GM23338 (cell line): ENCODE measurements around the gene OFD1. TPM values are rescaled to one million over a fixed set of nuclear protein-coding genes. Genes with fewer than 3 reads are reported as not detected.

ENCODE experiments used
- ATAC-seq: fragments of 200-7000 bp; cut with Tn5 transposase; 3 replicates; pipeline ENCODE4 v1.9.1; 2020
- DNase-seq: peaks from one replicate; pipeline ENCODE4 v3.0.0-alpha.2; 2015; ENCODE audit warnings: low spot score
- H2AFZ ChIP-seq: fragments of 200-600 bp; sonication (generic); 2 replicates; pipeline ENCODE4 v1.8.0; 2016; ENCODE audit warnings: antibody characterized with exemption, mild to moderate bottlenecking, moderate library complexity
- H3F3A ChIP-seq: fragments of 200-600 bp; sonication (generic); replicated peaks from 2 replicates; pipeline ENCODE4 v1.8.0; 2017; ENCODE audit warnings: antibody characterized with exemption, mixed run types, low read depth
- H3K27ac ChIP-seq: fragments of 200-600 bp; sonication (generic); 2 replicates; pipeline ENCODE4 v1.6.1; 2016; ENCODE audit warnings: low read depth
- H3K27me3 ChIP-seq: fragments of 200-600 bp; sonication (generic); 2 replicates; pipeline ENCODE4 v1.8.0; 2016; ENCODE audit warnings: mild to moderate bottlenecking, mixed run types, moderate library complexity; ENCODE audit not compliant: insufficient read depth
- H3K36me3 ChIP-seq: fragments of 200-600 bp; sonication (generic); 2 replicates; pipeline ENCODE4 v1.8.0; 2016; ENCODE audit warnings: mild to moderate bottlenecking; ENCODE audit not compliant: insufficient read depth
- H3K4me1 ChIP-seq: fragments of 200-600 bp; sonication (generic); 2 replicates; pipeline ENCODE4 v1.8.0; 2016; ENCODE audit warnings: mild to moderate bottlenecking, moderate library complexity; ENCODE audit not compliant: insufficient read depth
- H3K4me2 ChIP-seq: fragments of 200-600 bp; sonication (generic); 2 replicates; pipeline ENCODE4 v1.7.1; 2017; ENCODE audit warnings: mixed run types
- H3K4me3 ChIP-seq: fragments of 200-600 bp; sonication (generic); 2 replicates; pipeline ENCODE4 v1.6.1; 2016; ENCODE audit warnings: mixed run types
- H3K79me2 ChIP-seq: fragments of 200-600 bp; sonication (generic); replicated peaks from 2 replicates; pipeline ENCODE4 v1.8.0; 2017; ENCODE audit warnings: mild to moderate bottlenecking; ENCODE audit not compliant: insufficient read depth
- H3K9me2 ChIP-seq: fragments of 200-600 bp; sonication (generic); 2 replicates; pipeline ENCODE4 v1.8.0; 2017; ENCODE audit not compliant: insufficient read depth
- H4K20me1 ChIP-seq: fragments of 200-600 bp; sonication (generic); replicated peaks from 2 replicates; pipeline ENCODE4 v1.8.0; 2017; ENCODE audit warnings: mild to moderate bottlenecking; ENCODE audit not compliant: insufficient read depth
- H3K27ac Mint-ChIP-seq: 2 replicates; pipeline ENCODE4 v1.8.0; 2020; ENCODE audit warnings: inconsistent platforms, mild to moderate bottlenecking, moderate library complexity, mixed read lengths
- H3K27me3 Mint-ChIP-seq: 3 replicates; pipeline ENCODE4 v1.8.0; 2022; ENCODE audit warnings: low read depth, mild to moderate bottlenecking, moderate library complexity, mixed read lengths, inconsistent platforms; ENCODE audit not compliant: insufficient read depth, poor library complexity
- H3K36me3 Mint-ChIP-seq: 3 replicates; pipeline ENCODE4 v1.8.0; 2021; ENCODE audit warnings: low read depth, mild to moderate bottlenecking, inconsistent platforms, moderate library complexity, mixed read lengths
- H3K4me1 Mint-ChIP-seq: 3 replicates; pipeline ENCODE4 v1.8.0; 2020; ENCODE audit warnings: mild to moderate bottlenecking, inconsistent platforms, mixed read lengths
- H3K4me3 Mint-ChIP-seq: 3 replicates; pipeline ENCODE4 v1.8.0; 2021; ENCODE audit warnings: moderate library complexity, mild to moderate bottlenecking, inconsistent platforms, mixed read lengths
- H3K9me3 Mint-ChIP-seq: 3 replicates; pipeline ENCODE4 v1.8.0; 2020; ENCODE audit warnings: moderate library complexity, mild to moderate bottlenecking, inconsistent platforms, mixed read lengths
- CREB1 ChIP-seq: fragments of 250-450 bp; sonication (Bioruptor Pico); IDR thresholded peaks from 2 replicates; pipeline ENCODE4 v1.5.0; 2020; ENCODE audit warnings: low read depth, mild to moderate bottlenecking, moderate library complexity
- EZH2 ChIP-seq: fragments of 200-600 bp; sonication (generic); IDR thresholded peaks from one replicate; pipeline ENCODE4 v1.8.0; 2017; ENCODE audit warnings: antibody characterized with exemption, mild to moderate bottlenecking, low read depth; ENCODE audit not compliant: unreplicated experiment
- EZH2phosphoT487 ChIP-seq: fragments of 200-600 bp; sonication (generic); IDR thresholded peaks from one replicate; pipeline ENCODE4 v1.8.1; 2018; ENCODE audit warnings: antibody characterized with exemption; ENCODE audit not compliant: unreplicated experiment
- POLR2AphosphoS5 ChIP-seq: IDR thresholded peaks from 2 replicates; pipeline ENCODE4 v1.6.1; 2016; ENCODE audit warnings: antibody characterized with exemption, low read depth
- STAT1 ChIP-seq: IDR thresholded peaks from one replicate; pipeline ENCODE4 v1.6.1; 2016; ENCODE audit warnings: antibody characterized with exemption; ENCODE audit not compliant: unreplicated experiment
- ZNF114 ChIP-seq: fragments of 250-450 bp; sonication (Bioruptor Pico); IDR thresholded peaks from 2 replicates; pipeline ENCODE4 v1.5.0; 2020; ENCODE audit warnings: mild to moderate bottlenecking, moderate library complexity
- polyA plus RNA-seq: library from polyadenylated mRNA; unstranded; fragments of >200 nt; fragmentation: Nextera tagmentation; extraction: Ambion mirVana; gene quantifications from 2 replicates; pipeline ENCODE4 v1.2.1, GENCODE V29; 2016
- total RNA-seq: library from RNA; depleted of rRNA; stranded (reverse); fragments of >200 nt; shearing (Covaris generic); gene quantifications from 2 replicates; pipeline ENCODE4 v1.2.3, GENCODE V29; 2014
- TF ChIP-seq, protein P1 (sequence below): fragments of 250-450 bp; sonication (Bioruptor Pico); IDR thresholded peaks from 2 replicates; pipeline ENCODE4 v1.5.0; 2020; ENCODE audit warnings: mild to moderate bottlenecking, moderate library complexity
- TF ChIP-seq, protein P2 (sequence below): IDR thresholded peaks from 2 replicates; pipeline ENCODE4 v1.6.1; 2016; ENCODE audit warnings: antibody characterized with exemption
- TF ChIP-seq, protein P3 (sequence below): IDR thresholded peaks from one replicate; pipeline ENCODE4 v1.6.1; 2018; ENCODE audit warnings: antibody characterized with exemption; ENCODE audit not compliant: unreplicated experiment
- TF ChIP-seq, protein P4 (sequence below), 2 experiments: fragments of 200-600 bp in 1 of 2; sonication (generic) in 1 of 2; conservative IDR thresholded peaks; 2 replicates each; pipeline versions ENCODE4 v1.5.1 to v1.6.1; 2016 to 2017; ENCODE audit warnings: antibody characterized with exemption in 2 of 2, low read depth in 2 of 2, mild to moderate bottlenecking in 2 of 2, moderate library complexity in 1 of 2

The OFD1 gene
- total and polyA plus RNA-seq, 2 experiments from 2014 or later, result 21.2 to 55.0 TPM

DNA sequence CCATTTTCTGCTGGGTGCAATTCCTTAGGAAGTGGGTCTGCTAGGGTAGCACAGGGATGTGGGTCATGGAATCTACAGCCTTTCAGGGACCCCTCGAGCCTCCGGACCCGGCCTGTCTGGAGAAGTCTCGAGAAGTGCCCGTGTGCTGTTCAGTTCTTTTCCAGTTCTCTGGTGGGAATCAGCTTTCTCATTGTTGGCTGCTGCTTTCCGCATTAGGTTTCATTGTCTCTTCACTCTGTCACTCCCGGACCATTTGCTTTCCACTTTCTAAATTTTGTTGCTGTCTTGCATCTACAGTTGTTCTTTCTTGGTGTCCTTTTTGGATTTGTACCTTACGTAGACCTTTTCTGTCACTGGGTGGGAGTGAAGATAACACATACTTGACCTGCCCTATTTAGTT is 39.6 kb upstream of the OFD1 start (continued):
- TF ChIP-seq, protein P1, sequence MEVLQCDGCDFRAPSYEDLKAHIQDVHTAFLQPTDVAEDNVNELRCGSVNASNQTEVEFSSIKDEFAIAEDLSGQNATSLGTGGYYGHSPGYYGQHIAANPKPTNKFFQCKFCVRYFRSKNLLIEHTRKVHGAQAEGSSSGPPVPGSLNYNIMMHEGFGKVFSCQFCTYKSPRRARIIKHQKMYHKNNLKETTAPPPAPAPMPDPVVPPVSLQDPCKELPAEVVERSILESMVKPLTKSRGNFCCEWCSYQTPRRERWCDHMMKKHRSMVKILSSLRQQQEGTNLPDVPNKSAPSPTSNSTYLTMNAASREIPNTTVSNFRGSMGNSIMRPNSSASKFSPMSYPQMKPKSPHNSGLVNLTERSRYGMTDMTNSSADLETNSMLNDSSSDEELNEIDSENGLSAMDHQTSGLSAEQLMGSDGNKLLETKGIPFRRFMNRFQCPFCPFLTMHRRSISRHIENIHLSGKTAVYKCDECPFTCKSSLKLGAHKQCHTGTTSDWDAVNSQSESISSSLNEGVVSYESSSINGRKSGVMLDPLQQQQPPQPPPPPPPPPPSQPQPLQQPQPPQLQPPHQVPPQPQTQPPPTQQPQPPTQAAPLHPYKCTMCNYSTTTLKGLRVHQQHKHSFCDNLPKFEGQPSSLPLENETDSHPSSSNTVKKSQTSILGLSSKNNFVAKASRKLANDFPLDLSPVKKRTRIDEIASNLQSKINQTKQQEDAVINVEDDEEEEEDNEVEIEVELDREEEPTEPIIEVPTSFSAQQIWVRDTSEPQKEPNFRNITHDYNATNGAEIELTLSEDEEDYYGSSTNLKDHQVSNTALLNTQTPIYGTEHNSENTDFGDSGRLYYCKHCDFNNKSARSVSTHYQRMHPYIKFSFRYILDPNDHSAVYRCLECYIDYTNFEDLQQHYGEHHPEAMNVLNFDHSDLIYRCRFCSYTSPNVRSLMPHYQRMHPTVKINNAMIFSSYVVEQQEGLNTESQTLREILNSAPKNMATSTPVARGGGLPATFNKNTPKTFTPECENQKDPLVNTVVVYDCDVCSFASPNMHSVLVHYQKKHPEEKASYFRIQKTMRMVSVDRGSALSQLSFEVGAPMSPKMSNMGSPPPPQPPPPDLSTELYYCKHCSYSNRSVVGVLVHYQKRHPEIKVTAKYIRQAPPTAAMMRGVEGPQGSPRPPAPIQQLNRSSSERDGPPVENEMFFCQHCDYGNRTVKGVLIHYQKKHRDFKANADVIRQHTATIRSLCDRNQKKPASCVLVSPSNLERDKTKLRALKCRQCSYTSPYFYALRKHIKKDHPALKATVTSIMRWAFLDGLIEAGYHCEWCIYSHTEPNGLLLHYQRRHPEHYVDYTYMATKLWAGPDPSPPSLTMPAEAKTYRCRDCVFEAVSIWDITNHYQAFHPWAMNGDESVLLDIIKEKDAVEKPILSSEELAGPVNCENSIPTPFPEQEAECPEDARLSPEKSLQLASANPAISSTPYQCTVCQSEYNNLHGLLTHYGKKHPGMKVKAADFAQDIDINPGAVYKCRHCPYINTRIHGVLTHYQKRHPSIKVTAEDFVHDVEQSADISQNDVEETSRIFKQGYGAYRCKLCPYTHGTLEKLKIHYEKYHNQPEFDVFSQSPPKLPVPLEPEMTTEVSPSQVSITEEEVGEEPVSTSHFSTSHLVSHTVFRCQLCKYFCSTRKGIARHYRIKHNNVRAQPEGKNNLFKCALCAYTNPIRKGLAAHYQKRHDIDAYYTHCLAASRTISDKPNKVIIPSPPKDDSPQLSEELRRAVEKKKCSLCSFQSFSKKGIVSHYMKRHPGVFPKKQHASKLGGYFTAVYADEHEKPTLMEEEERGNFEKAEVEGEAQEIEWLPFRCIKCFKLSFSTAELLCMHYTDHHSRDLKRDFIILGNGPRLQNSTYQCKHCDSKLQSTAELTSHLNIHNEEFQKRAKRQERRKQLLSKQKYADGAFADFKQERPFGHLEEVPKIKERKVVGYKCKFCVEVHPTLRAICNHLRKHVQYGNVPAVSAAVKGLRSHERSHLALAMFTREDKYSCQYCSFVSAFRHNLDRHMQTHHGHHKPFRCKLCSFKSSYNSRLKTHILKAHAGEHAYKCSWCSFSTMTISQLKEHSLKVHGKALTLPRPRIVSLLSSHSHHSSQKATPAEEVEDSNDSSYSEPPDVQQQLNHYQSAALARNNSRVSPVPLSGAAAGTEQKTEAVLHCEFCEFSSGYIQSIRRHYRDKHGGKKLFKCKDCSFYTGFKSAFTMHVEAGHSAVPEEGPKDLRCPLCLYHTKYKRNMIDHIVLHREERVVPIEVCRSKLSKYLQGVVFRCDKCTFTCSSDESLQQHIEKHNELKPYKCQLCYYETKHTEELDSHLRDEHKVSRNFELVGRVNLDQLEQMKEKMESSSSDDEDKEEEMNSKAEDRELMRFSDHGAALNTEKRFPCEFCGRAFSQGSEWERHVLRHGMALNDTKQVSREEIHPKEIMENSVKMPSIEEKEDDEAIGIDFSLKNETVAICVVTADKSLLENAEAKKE (CRISPR knock-in tag), result no peak
- TF ChIP-seq CREB1 (CRISPR knock-in tag) (no peak), STAT1 (no peak), EZH2phosphoT487 (no peak), ZNF114 (CRISPR knock-in tag) (no peak)
- TF ChIP-seq, protein P2, sequence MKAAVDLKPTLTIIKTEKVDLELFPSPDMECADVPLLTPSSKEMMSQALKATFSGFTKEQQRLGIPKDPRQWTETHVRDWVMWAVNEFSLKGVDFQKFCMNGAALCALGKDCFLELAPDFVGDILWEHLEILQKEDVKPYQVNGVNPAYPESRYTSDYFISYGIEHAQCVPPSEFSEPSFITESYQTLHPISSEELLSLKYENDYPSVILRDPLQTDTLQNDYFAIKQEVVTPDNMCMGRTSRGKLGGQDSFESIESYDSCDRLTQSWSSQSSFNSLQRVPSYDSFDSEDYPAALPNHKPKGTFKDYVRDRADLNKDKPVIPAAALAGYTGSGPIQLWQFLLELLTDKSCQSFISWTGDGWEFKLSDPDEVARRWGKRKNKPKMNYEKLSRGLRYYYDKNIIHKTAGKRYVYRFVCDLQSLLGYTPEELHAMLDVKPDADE, result no peak

DNA sequence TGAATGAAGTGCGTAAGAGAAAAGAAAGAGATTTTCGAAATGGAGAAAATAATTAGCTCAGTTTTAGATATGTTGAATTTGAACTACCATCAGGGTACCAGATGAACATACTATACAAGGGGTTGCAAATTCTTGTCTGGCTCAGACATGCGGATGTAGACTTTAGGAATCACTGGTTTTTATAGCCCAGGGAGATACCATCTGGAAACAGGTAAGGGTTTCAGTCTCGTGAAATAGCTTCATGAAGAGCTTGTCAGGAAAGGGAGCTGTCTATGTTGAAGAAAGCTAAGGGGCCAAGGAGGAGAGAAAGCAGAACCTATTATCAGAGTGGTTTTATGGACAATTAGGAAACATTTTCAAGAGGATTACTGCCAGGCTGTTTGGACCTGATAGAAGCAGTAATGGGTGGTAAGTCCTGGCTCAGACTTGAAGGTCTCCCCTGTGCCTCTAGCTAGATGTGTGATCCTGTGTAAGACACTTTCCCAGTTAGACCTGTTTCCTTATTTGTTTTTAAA is 38.9 kb upstream of the OFD1 start:
- H3K27ac ChIP-seq, result no peak overlapping the region
- no peak overlapping the region for H3K4me2 ChIP-seq
- peaks cover 100% of the 10 kb centered on the region for H3K79me2 ChIP-seq
- Mint-ChIP-seq H3K4me1 (peaks cover 50% of the 10 kb centered on the region), H3K27ac (no peak overlapping the region), H3K27me3 (peaks cover 8% of the 10 kb centered on the region), H3K4me3 (no peak overlapping the region), H3K9me3 (no peaks in the 10 kb centered on the region), H3K36me3 (no peaks in the 10 kb centered on the region; the same call in 1 of the 3 replicates)
- no peaks in the 10 kb centered on the region for H3F3A ChIP-seq
- no peak overlapping the region for H2AFZ ChIP-seq
- ATAC-seq (no peak), DNase-seq (no peak)
- no peak overlapping the region for H3K4me3 ChIP-seq
- no peaks in the 10 kb centered on the region for H3K9me2 ChIP-seq
- H4K20me1 ChIP-seq, result peaks cover 16% of the 10 kb centered on the region
- peaks cover 26% of the 10 kb centered on the region for H3K4me1 ChIP-seq
- H3K27me3 ChIP-seq, result no peaks in the 10 kb centered on the region
- no peaks in the 10 kb centered on the region for H3K36me3 ChIP-seq
- TF ChIP-seq, protein P3, sequence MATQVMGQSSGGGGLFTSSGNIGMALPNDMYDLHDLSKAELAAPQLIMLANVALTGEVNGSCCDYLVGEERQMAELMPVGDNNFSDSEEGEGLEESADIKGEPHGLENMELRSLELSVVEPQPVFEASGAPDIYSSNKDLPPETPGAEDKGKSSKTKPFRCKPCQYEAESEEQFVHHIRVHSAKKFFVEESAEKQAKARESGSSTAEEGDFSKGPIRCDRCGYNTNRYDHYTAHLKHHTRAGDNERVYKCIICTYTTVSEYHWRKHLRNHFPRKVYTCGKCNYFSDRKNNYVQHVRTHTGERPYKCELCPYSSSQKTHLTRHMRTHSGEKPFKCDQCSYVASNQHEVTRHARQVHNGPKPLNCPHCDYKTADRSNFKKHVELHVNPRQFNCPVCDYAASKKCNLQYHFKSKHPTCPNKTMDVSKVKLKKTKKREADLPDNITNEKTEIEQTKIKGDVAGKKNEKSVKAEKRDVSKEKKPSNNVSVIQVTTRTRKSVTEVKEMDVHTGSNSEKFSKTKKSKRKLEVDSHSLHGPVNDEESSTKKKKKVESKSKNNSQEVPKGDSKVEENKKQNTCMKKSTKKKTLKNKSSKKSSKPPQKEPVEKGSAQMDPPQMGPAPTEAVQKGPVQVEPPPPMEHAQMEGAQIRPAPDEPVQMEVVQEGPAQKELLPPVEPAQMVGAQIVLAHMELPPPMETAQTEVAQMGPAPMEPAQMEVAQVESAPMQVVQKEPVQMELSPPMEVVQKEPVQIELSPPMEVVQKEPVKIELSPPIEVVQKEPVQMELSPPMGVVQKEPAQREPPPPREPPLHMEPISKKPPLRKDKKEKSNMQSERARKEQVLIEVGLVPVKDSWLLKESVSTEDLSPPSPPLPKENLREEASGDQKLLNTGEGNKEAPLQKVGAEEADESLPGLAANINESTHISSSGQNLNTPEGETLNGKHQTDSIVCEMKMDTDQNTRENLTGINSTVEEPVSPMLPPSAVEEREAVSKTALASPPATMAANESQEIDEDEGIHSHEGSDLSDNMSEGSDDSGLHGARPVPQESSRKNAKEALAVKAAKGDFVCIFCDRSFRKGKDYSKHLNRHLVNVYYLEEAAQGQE, result no peak
- TF ChIP-seq CREB1 (CRISPR knock-in tag) (no peak), STAT1 (no peak), EZH2phosphoT487 (no peak), ZNF114 (CRISPR knock-in tag) (no peak), EZH2 (no peak), POLR2AphosphoS5 (no peak)
- TF ChIP-seq, protein P2, result no peak
- TF ChIP-seq, protein P4, sequence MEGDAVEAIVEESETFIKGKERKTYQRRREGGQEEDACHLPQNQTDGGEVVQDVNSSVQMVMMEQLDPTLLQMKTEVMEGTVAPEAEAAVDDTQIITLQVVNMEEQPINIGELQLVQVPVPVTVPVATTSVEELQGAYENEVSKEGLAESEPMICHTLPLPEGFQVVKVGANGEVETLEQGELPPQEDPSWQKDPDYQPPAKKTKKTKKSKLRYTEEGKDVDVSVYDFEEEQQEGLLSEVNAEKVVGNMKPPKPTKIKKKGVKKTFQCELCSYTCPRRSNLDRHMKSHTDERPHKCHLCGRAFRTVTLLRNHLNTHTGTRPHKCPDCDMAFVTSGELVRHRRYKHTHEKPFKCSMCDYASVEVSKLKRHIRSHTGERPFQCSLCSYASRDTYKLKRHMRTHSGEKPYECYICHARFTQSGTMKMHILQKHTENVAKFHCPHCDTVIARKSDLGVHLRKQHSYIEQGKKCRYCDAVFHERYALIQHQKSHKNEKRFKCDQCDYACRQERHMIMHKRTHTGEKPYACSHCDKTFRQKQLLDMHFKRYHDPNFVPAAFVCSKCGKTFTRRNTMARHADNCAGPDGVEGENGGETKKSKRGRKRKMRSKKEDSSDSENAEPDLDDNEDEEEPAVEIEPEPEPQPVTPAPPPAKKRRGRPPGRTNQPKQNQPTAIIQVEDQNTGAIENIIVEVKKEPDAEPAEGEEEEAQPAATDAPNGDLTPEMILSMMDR (conservative IDR thresholded peaks at IDR 0.05; ENCODE audit: low read depth in 2 of 2), result no peak
